Measurements from ENCODE around the gene HMGN5.

The HMGN5 gene

GRCh38 chrX:81120258-81120935, 81.3 kb downstream of the HMGN5 start:
- DNase-seq (ENCODE audit: low spot score), result no peak

DNA sequence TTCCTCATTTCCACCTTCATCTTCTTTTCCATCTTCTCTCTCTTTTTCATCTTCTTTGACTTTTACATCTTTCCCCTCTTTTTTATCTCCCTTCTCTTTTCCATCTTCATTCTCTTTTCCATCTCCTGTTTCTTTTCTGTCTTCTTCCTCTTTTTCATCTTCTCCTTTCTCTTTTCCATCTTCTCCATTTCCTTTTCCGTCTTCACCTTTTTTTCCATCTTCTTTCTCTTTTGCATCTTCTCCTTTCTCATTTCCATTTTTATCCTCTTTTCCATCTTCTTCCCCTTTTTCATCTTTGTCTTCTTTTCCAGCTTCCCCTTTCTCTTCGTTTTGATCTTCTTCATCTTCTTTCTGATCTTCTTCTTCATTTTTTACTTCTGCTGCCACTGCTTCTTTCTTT, 87.0 kb downstream of the HMGN5 start:
- no peak for DNase-seq (ENCODE audit: low spot score)

GRCh38 chrX:81110286-81110685, 91.4 kb downstream of the HMGN5 start:
- no peak for DNase-seq (ENCODE audit: low spot score)

DNA sequence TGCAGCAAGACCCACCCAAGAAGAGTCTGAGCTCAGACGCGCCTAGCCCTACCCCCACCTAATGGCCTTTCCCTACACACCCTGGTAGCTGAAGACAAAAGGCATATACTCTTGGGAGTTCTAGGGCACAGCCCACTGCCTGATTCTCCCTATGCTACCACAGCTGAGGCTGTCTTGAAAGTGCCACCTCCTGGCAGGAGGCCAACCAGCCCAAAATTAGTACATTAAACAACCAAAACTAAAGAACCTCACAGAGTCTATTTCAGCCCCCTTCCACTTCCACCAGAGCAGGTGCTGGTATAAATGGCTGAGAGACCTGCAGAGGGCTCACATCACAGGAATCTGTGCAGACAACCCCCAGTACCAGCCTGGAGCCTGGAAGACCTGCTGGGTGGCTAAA, 119.1 kb downstream of the HMGN5 start:
- no peak for DNase-seq (ENCODE audit: low spot score)
